Rectal smooth muscle tissue (tissue), 1 donor: ENCODE results near the gene TEX55.
"Not testable (repeated sequence)": the region's sequence is repeated elsewhere in the genome, so short reads cannot be mapped to it uniquely, and the experiment has no call there.

Source experiments
- H3K27ac ChIP-seq: one replicate; pipeline ENCODE4 v1.7.0; 2013; ENCODE audit warnings: low read depth, low read length, inconsistent platforms
- H3K27me3 ChIP-seq: one replicate; pipeline ENCODE4 v1.7.0; 2013; ENCODE audit warnings: low read length; ENCODE audit not compliant: control insufficient read depth, insufficient read depth
- H3K36me3 ChIP-seq: one replicate; pipeline ENCODE4 v1.7.0; 2013; ENCODE audit warnings: low read length; ENCODE audit not compliant: control insufficient read depth, insufficient read depth
- H3K4me1 ChIP-seq: one replicate; pipeline ENCODE4 v1.7.0; 2013; ENCODE audit warnings: low read length; ENCODE audit not compliant: control insufficient read depth, insufficient read depth
- H3K4me3 ChIP-seq: one replicate; pipeline ENCODE4 v1.7.0; 2013; ENCODE audit warnings: low read length
- H3K9ac ChIP-seq: one replicate; pipeline ENCODE4 v1.7.0; 2013; ENCODE audit warnings: low read length

TEX55 gene

GRCh38 chr3:119145500-119146167 is at the start of gene TEX55:
TSS of gene TEX55 (plus strand) at chr3:119146165. CDS start at chr3:119146190, 25 bp downstream.
- H3K4me3 ChIP-seq, result no peak within 1 kb of the TSS
- no peaks in the 10 kb centered on the region for H3K4me1 ChIP-seq
- H3K27me3 ChIP-seq, result no peaks in the 10 kb centered on the region
- H3K9ac ChIP-seq, result no peak within 1 kb of the TSS
- no peaks in the 10 kb centered on the region for H3K36me3 ChIP-seq
- no peak within 1 kb of the TSS for H3K27ac ChIP-seq

DNA sequence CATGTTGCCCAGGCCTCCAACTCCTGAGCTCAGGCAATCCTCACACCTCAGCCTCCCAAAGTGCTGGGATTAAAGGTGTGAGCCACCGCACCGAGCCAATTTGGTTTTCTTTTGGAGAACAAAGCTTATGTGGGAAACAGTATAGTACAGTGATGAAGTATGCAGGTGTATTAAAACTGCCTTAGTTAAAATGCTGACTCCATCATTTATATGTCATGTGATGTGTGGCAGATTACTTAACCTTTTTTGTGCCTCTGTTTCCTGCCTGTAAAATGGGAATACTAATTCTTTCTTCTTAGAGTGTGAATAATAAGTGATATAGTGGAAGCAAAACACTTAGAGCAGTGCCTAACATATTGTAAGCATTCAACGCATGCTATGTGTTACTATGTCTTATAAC is 48.0 kb upstream of the TEX55 start:
- no peaks in the 10 kb centered on the region for H3K4me1 ChIP-seq
- H3K9ac ChIP-seq, result no peak overlapping the region
- H3K4me3 ChIP-seq, result no peak overlapping the region
- H3K36me3 ChIP-seq, result no peaks in the 10 kb centered on the region
- H3K27ac ChIP-seq, result no peak overlapping the region
- no peaks in the 10 kb centered on the region for H3K27me3 ChIP-seq

GRCh38 chr3:119098619-119099222 is 47.2 kb upstream of the TEX55 start:
- Histone ChIP-seq H3K9ac (no peak overlapping the region), H3K27ac (no peak overlapping the region), H3K4me3 (no peak overlapping the region), H3K36me3 (no peaks in the 10 kb centered on the region), H3K27me3 (no peaks in the 10 kb centered on the region), H3K4me1 (no peaks in the 10 kb centered on the region)

DNA sequence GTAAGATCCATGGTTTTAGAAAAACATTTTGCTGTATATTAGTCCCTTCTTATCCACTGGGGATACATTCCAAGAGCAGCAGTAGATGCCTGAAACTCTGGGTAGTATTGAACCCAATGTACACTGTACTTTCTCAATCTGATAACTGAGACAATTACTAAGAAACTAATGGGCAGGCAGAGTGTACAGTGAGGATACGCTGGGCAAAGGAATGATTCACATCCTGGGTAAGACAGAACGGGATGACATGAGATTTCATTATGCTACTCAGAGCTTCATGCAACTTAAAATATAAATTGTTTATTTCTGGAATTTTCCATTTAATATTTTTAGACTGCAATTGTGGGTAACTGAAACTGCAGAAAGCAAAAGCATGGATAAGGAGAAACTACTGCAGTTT is 46.2 kb upstream of the TEX55 start:
- no peak overlapping the region for H3K4me3 ChIP-seq
- H3K4me1 ChIP-seq, result no peaks in the 10 kb centered on the region
- no peak overlapping the region for H3K27ac ChIP-seq
- H3K27me3 ChIP-seq, result no peaks in the 10 kb centered on the region
- no peaks in the 10 kb centered on the region for H3K36me3 ChIP-seq
- H3K9ac ChIP-seq, result no peak overlapping the region

DNA sequence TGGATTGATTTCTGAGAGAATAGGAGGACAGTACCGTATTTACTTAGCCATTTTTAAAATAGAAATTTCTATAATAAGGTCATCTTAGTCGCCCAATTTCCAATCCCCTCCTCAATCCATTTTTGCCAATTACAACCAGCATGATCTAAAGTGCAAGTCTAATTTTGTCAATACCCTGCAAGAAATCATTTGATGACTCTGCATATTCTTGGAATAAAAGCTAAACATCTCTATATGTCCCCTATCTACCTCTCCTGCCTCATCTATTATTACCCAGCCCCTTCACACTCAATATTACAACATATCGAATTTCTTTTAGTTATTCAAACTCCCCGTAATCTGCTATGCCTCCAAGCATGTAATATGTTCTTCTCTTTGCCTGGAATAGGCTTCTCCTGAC is 41.9 kb upstream of the TEX55 start:
- Histone ChIP-seq H3K4me3 (no peak overlapping the region), H3K27me3 (no peaks in the 10 kb centered on the region), H3K36me3 (no peaks in the 10 kb centered on the region), H3K27ac (no peak overlapping the region), H3K9ac (no peak overlapping the region), H3K4me1 (no peaks in the 10 kb centered on the region)

- H3K27me3 ChIP-seq, H3K36me3 ChIP-seq, H3K4me3 ChIP-seq, H3K4me1 ChIP-seq, H3K9ac ChIP-seq, H3K27ac ChIP-seq: not testable (repeated sequence)
Observed at GRCh38 chr3:119118330-119118729, 27.6 kb upstream of the TEX55 start.

DNA sequence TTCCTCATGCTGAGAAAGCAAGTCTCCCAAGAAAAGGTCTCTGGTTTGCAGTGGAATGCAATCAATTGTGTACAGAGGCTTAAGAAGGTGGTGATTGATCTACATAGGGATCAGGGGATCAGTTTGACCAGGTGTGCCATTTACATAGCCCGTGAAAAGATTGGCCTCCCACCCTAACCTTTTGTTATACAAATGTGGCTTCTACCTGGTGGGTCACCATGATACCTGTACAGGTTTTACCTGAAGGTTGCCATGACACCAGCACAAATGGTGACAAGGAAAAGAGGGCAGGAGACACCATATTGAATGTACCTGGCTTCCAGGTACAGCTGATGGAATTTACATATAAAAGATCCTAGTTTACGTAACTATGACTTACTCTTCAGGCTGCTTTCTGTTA is 25.5 kb upstream of the TEX55 start:
- Histone ChIP-seq H3K4me3 (no peak overlapping the region), H3K36me3 (no peaks in the 10 kb centered on the region), H3K9ac (no peak overlapping the region), H3K27ac (no peak overlapping the region), H3K27me3 (no peaks in the 10 kb centered on the region), H3K4me1 (no peaks in the 10 kb centered on the region)

DNA sequence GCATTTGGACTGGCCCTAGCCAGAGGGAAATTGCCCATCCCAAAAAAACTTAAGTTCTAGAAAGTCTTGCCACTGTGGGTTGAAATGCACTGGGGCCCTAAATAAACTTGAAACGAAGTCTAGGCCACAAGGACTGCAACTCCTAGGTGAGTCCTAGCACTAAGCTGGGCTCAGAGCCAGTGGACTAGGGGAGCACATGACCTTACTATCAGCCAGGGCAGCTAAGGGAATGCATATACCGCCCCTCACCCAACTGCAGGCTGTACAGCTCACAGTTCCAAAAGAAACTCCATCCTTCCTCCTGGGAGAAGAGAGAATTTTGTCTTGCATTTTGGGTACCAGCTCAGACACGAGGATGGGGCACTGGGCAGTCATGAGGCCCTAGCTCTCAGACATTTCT is 23.6 kb upstream of the TEX55 start:
- H3K4me3 ChIP-seq, result no peak overlapping the region
- H3K36me3 ChIP-seq, result no peaks in the 10 kb centered on the region
- no peak overlapping the region for H3K9ac ChIP-seq
- no peak overlapping the region for H3K27ac ChIP-seq
- no peaks in the 10 kb centered on the region for H3K4me1 ChIP-seq
- H3K27me3 ChIP-seq, result no peaks in the 10 kb centered on the region

DNA sequence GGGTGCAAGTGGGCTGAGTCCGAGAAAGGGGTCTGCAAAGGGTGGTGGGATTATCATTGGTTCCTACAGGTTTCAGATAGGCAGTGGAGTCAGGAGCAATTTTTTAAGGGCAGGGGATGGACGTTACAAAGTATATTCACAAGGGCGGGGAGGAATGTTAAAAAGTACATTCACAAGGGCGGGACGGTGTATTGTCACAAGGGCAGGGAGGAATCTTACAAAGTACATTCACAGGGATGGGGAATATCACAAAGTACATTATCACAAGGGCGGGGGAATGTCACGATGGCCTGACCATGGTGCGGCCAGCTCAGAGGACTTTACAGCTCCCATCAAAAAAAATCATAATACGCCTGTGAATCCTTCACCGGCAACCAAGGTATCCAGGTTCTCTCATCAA is 20.6 kb upstream of the TEX55 start:
- no peak overlapping the region for H3K4me3 ChIP-seq
- H3K27ac ChIP-seq, result no peak overlapping the region
- H3K36me3 ChIP-seq, result no peaks in the 10 kb centered on the region
- no peaks in the 10 kb centered on the region for H3K4me1 ChIP-seq
- H3K9ac ChIP-seq, result no peak overlapping the region
- H3K27me3 ChIP-seq, result no peaks in the 10 kb centered on the region

- no peaks in the 10 kb centered on the region for H3K27me3 ChIP-seq
- H3K9ac ChIP-seq, result no peak overlapping the region
Observed at GRCh38 chr3:119125742-119126504, 20.0 kb upstream of the TEX55 start.

DNA sequence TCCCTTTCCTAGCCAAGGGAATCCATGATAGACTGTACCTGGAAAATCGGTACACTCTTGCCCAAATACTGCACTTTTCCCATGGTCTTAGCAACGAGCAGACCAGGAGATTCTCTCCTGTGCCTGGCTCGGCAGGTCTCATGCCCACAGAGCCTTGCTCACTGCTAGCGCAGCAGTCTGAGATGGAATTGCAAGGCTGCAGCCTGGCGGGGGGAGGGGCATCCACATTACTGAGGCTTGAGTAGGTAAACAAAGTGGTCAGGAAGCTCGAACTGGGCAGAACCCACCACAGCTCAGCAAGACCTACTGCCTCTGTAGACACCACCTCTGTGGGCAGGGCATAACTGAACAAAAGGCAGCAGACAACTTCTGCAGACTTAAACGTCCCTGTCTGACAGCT is 15.7 kb upstream of the TEX55 start:
- H3K27me3 ChIP-seq, H3K36me3 ChIP-seq, H3K4me3 ChIP-seq, H3K27ac ChIP-seq, H3K4me1 ChIP-seq, H3K9ac ChIP-seq: not testable (repeated sequence)

More at GRCh38 chr3:119125742-119126504, 20.0 kb upstream of the TEX55 start:
- Histone ChIP-seq H3K4me3 (no peak overlapping the region), H3K4me1 (no peaks in the 10 kb centered on the region), H3K36me3 (no peaks in the 10 kb centered on the region), H3K27ac (no peak overlapping the region)

DNA sequence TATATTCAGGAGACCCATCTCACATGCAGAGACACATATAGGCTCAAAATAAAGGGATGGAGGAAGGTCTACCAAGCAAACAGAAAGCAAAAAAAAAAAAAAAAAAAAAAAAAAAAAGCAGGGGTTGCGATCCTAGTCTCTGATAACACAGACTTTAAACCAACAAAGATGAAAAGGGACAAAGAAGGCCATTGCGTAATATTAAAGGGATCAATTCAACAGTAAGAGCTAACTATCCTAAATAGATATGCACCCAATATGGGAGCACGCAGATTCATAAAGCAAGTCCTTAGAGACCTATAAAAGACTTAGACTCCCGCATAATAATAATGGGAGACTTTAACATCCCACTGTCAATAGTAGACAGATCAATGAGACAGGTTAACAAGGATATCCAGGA is 13.7 kb upstream of the TEX55 start:
- not testable (repeated sequence) for H3K9ac ChIP-seq, H3K4me3 ChIP-seq, H3K27me3 ChIP-seq, H3K27ac ChIP-seq, H3K4me1 ChIP-seq, H3K36me3 ChIP-seq

DNA sequence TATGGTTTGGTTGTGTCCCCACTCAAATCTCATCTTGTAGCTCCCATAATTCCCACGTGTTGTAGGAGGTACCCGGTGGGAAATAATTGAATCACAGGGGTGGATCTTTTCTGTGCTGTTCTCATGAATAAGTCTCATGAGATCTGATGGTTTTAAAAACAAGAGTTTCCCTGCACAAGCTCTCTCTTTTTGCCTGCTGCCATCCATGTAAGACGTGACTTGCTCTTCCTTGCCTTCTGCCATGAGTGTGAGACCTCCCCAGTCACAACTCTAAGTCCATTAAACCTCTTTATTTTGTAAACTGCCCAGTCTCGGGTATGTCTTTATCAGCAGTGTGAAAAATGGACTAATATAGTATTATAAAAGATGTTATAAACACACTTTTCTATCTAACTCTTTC is 6.6 kb upstream of the TEX55 start:
- not testable (repeated sequence) for H3K4me3 ChIP-seq, H3K27me3 ChIP-seq, H3K4me1 ChIP-seq, H3K9ac ChIP-seq, H3K36me3 ChIP-seq, H3K27ac ChIP-seq
